H1 (cell line): ENCODE results near the gene DPP3. TPM values are rescaled to one million over a fixed set of nuclear protein-coding genes. Genes with fewer than 3 reads are reported as not detected.

ENCODE experiments used
- BACH1 ChIP-seq: IDR thresholded peaks from 2 replicates; pipeline ENCODE4 v1.6.1; 2012; ENCODE audit warnings: low read length, improper control_type of control experiment
- CEBPB ChIP-seq: IDR thresholded peaks from 2 replicates; pipeline ENCODE4 v1.6.1; 2012; ENCODE audit warnings: low read depth, low read length
- CREB1 ChIP-seq: IDR thresholded peaks from 2 replicates; pipeline ENCODE4 v1.6.1; 2012; ENCODE audit warnings: inconsistent platforms
- EGR1 ChIP-seq: IDR thresholded peaks from 2 replicates; pipeline ENCODE4 v1.6.1; 2011; ENCODE audit warnings: low read depth, low read length, borderline replicate concordance
- EP300 ChIP-seq, 2 experiments: IDR thresholded peaks; 1 replicate in 1 of 2; 2 replicates in 1 of 2; pipeline ENCODE4 v1.6.1; 2011 to 2012; ENCODE audit warnings: low read depth in 2 of 2, low read length in 2 of 2, mild to moderate bottlenecking in 2 of 2, borderline replicate concordance in 1 of 2, inconsistent platforms in 1 of 2, moderate library complexity in 1 of 2
- EZH2 ChIP-seq: fragments of 200-600 bp; sonication (generic); IDR thresholded peaks from 2 replicates; pipeline ENCODE4 v1.7.1; 2012; ENCODE audit warnings: low read depth, mild to moderate bottlenecking, moderate library complexity, low read length, inconsistent platforms; ENCODE audit not compliant: severe bottlenecking
- HDAC6 ChIP-seq: IDR thresholded peaks from one replicate; pipeline ENCODE4 v1.7.1; 2012; ENCODE audit warnings: low read depth, mild to moderate bottlenecking, inconsistent platforms, low read length, moderate library complexity
- KDM4A ChIP-seq: IDR thresholded peaks from one replicate; pipeline ENCODE4 v1.7.1; 2012; ENCODE audit warnings: low read depth, mild to moderate bottlenecking, moderate library complexity, low read length, inconsistent platforms; ENCODE audit not compliant: severe bottlenecking
- NANOG ChIP-seq: IDR thresholded peaks from 2 replicates; pipeline ENCODE4 v1.6.1; 2011; ENCODE audit warnings: low read length, low read depth, mild to moderate bottlenecking, inconsistent platforms; ENCODE audit not compliant: insufficient read depth, poor library complexity, severe bottlenecking
- NRF1 ChIP-seq: IDR thresholded peaks from 2 replicates; pipeline ENCODE4 v1.6.1; 2011; ENCODE audit warnings: mild to moderate bottlenecking, low read depth, low read length, improper control_type of control experiment
- POU5F1 ChIP-seq: IDR thresholded peaks from 2 replicates; pipeline ENCODE4 v1.6.1; 2011; ENCODE audit warnings: low read depth, mild to moderate bottlenecking, low read length, moderate library complexity
- RAD21 ChIP-seq, 2 experiments: IDR thresholded peaks in 1 of 2; conservative IDR thresholded peaks in 1 of 2; 2 replicates each; pipeline ENCODE4 v1.6.1; 2011; ENCODE audit warnings: low read depth in 2 of 2, low read length in 2 of 2, improper control_type of control experiment in 1 of 2, inconsistent platforms in 1 of 2, mild to moderate bottlenecking in 1 of 2, moderate library complexity in 1 of 2
- RBBP5 ChIP-seq: IDR thresholded peaks from 2 replicates; pipeline ENCODE4 v1.7.1; 2012; ENCODE audit warnings: low read depth, mild to moderate bottlenecking, inconsistent platforms, low read length, moderate library complexity, borderline replicate concordance
- RXRA ChIP-seq: IDR thresholded peaks from 2 replicates; pipeline ENCODE4 v1.6.1; 2011; ENCODE audit warnings: low read depth, mild to moderate bottlenecking, low read length, moderate library complexity; ENCODE audit not compliant: insufficient read depth
- SIN3A ChIP-seq, 2 experiments: IDR thresholded peaks in 1 of 2; conservative IDR thresholded peaks in 1 of 2; 2 replicates each; pipeline ENCODE4 v1.6.1; 2011 to 2012; ENCODE audit warnings: low read length in 2 of 2, improper control_type of control experiment in 1 of 2, low read depth in 1 of 2, mild to moderate bottlenecking in 1 of 2
- SP1 ChIP-seq: IDR thresholded peaks from 2 replicates; pipeline ENCODE4 v1.6.1; 2011; ENCODE audit warnings: low read depth, low read length
- TAF1 ChIP-seq: IDR thresholded peaks from 2 replicates; pipeline ENCODE4 v1.6.1; 2011; ENCODE audit warnings: mild to moderate bottlenecking, low read depth, low read length
- TEAD4 ChIP-seq: IDR thresholded peaks from 2 replicates; pipeline ENCODE4 v1.6.1; 2012; ENCODE audit warnings: low read depth, low read length, inconsistent platforms, mixed read lengths
- YY1 ChIP-seq: IDR thresholded peaks from 2 replicates; pipeline ENCODE4 v1.6.1; 2011; ENCODE audit warnings: low read depth, mild to moderate bottlenecking, low read length
- polyA plus RNA-seq, 7 experiments: library from polyadenylated mRNA; depleted of rRNA in 3 of 7; stranded (reverse) in 5 of 7; unstranded in 2 of 7; fragments of >200 nt in 5 of 7; fragments of 200-250 nt in 2 of 7; gene quantifications; 1 replicate in 5 of 7; 2 replicates in 1 of 7; 4 replicates in 1 of 7; pipeline versions ENCODE4 v1.2.1 to v1.2.3, GENCODE V29; 2011 to 2013; ENCODE audit warnings: missing spikeins in 2 of 7, mixed read lengths in 2 of 7
- total RNA-seq: library from RNA; stranded (reverse); fragmentation: NEBNext Ultra II Directional; extraction: Animal tissue kit (Norgen Biotek cat#: 25700); gene quantifications from 2 replicates; pipeline ENCODE4 v1.2.1, GENCODE V29; 2021
- TF ChIP-seq, protein P1 (sequence below): IDR thresholded peaks from 2 replicates; pipeline ENCODE4 v1.6.1; 2011; ENCODE audit warnings: low read depth, mild to moderate bottlenecking, low read length; ENCODE audit not compliant: insufficient read depth

The DPP3 gene
- total and polyA plus RNA-seq, 2 of the 8 experiments (the other 6 are each of a cell fraction or from before 2014, with no cell fraction given): 75.1 to 82.7 TPM

DNA sequence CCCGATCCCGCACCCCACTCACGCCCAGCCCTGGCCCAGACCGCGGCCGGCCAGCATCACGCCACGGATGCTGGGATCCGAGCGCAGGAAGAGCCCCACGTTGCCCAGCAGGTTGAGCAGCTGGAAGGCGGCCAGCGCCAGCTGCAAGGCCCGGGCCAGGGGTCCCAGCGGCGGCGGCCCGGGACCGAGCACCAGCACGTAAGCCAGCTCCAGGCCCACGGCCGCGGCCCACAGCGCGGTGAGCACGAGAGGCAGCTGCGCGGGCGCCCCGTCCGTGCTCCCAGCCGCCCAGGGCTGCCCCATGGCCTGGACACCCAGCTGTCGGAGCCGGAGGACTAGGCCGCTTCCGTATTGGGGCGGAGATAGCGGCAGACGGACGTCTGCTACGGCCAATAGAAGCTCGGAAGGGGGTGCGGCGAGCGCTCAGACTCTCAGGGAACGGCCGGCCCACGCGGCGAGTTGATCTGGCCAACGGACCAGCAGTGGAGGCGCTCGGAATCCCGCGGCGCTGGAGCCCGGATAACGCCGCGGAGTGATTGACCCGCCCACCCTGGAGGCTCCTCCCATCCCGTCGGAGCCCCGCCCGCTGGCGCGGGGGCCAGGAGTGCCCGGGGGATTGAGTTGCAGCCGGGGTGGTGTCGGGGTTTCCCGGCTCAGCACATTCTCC lies 65.6 kb downstream of the DPP3 start, which contains the start of gene ZDHHC24 (continued):
- TF ChIP-seq SP1 (peak; percentile 77), EZH2 (no peak), EP300 (IDR thresholded peaks at IDR 0.05; ENCODE audit: borderline replicate concordance in 1 of 2, low read depth in 2 of 2, low read length in 2 of 2) (no peak), RBBP5 (no peak), CEBPB (no peak), NRF1 (no peak), SIN3A (conservative IDR thresholded peaks at IDR 0.05 in 1 of 2, IDR thresholded peaks at IDR 0.05 in 1 of 2; ENCODE audit: low read depth in 1 of 2, low read length in 2 of 2) (peak; percentile 64 to 73; a peak in 1 of 4 replicates), YY1 (no peak), CREB1 (peak; percentile 31; the same call in 1 of the 2 replicates), EGR1 (no peak), TEAD4 (0 out of 2 replicates have a peak, but pooled peaks have one; percentile 12), BACH1 (peak; percentile 88), RAD21 (IDR thresholded peaks at IDR 0.05 in 1 of 2, conservative IDR thresholded peaks at IDR 0.05 in 1 of 2; ENCODE audit: low read depth in 2 of 2, low read length in 2 of 2) (no peak), RXRA (no peak), TAF1 (peak; percentile 40; the same call in 1 of the 2 replicates), HDAC6 (no peak), POU5F1 (no peak), NANOG (peak; percentile 2), KDM4A (no peak)
- TF ChIP-seq, protein P1, sequence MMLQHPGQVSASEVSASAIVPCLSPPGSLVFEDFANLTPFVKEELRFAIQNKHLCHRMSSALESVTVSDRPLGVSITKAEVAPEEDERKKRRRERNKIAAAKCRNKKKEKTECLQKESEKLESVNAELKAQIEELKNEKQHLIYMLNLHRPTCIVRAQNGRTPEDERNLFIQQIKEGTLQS: no peak
